Endothelial cell of umbilical vein (primary cell): ENCODE results near the gene EPB41L2.

Source experiments
- CTCF ChIP-seq, 2 donors: IDR thresholded peaks; 1 replicate in 1 of 2; 2 replicates in 1 of 2; pipeline ENCODE4 v1.5.1; 2011; ENCODE audit warnings: low read length in 2 of 2, mild to moderate bottlenecking in 2 of 2, moderate library complexity in 2 of 2, control low read depth in 1 of 2, inconsistent platforms in 1 of 2, low read depth in 1 of 2; ENCODE audit not compliant: insufficient read depth in 1 of 2; ENCODE audit errors: extremely low read depth in 1 of 2
- EZH2 ChIP-seq: IDR thresholded peaks from 2 replicates; pipeline ENCODE4 v1.6.1; 2012; ENCODE audit warnings: borderline replicate concordance, low read depth, mild to moderate bottlenecking, moderate library complexity, low read length, inconsistent platforms; ENCODE audit not compliant: severe bottlenecking
- MAX ChIP-seq: IDR thresholded peaks from 2 replicates; pipeline ENCODE4 v1.6.1; 2011; ENCODE audit not compliant: insufficient read depth, insufficient read length
- POLR2A ChIP-seq: IDR thresholded peaks from 2 replicates; pipeline ENCODE4 v1.6.1; 2012; ENCODE audit warnings: low read depth, mild to moderate bottlenecking, control low read depth, low read length
- POLR2AphosphoS5 ChIP-seq: IDR thresholded peaks from 2 replicates; pipeline ENCODE4 v1.6.1; 2012; ENCODE audit warnings: low read depth, mild to moderate bottlenecking, control low read depth, low read length, moderate library complexity; ENCODE audit not compliant: insufficient read depth

GRCh38 chr6:130928158-130928912, 134.7 kb downstream of the EPB41L2 start:
- no peak for TF ChIP-seq CTCF (IDR thresholded peaks at IDR 0.05; ENCODE audit: extremely low read depth in 1 of 2, insufficient read depth in 1 of 2, low read depth in 1 of 2, low read length in 2 of 2)
- no peak for TF ChIP-seq POLR2A
- no peak for TF ChIP-seq EZH2
- TF ChIP-seq MAX = no peak
- no peak for TF ChIP-seq POLR2AphosphoS5
